OCI-LY3 (cell line): Measurements from ENCODE around the gene ZNF786.

ENCODE experiments used
- H2AFZ ChIP-seq: fragments of 200-600, 300-600 bp; shearing (Covaris generic); 2 replicates; pipeline ENCODE4 v1.6.0; 2014; ENCODE audit warnings: antibody characterized with exemption, low read depth, low read length
- H3K27ac ChIP-seq: fragments of 200-600, 300-600 bp; sonication (generic); 2 replicates; pipeline ENCODE4 v1.5.1; 2014; ENCODE audit warnings: mild to moderate bottlenecking, low read length, moderate library complexity, mixed read lengths
- H3K27me3 ChIP-seq: fragments of 200-600, 300-600 bp; sonication (generic); 2 replicates; pipeline ENCODE4 v1.6.1; 2014; ENCODE audit warnings: low read depth, low read length, mixed read lengths
- H3K36me3 ChIP-seq: fragments of 200-600, 300-600 bp; sonication (generic); replicated peaks from 2 replicates; pipeline ENCODE3; 2014; ENCODE audit warnings: low read depth, low read length, mixed read lengths
- H3K4me1 ChIP-seq: fragments of 300-600, 200-600 bp; sonication (generic); 2 replicates; pipeline ENCODE4 v1.6.1; 2014; ENCODE audit warnings: low read length, mixed read lengths
- H3K4me2 ChIP-seq: fragments of 200-600, 300-600 bp; sonication (generic); 2 replicates; pipeline ENCODE4 v1.6.1; 2014; ENCODE audit warnings: low read length, mixed read lengths
- H3K4me3 ChIP-seq: fragments of 300-600, 200-600 bp; sonication (generic); 2 replicates; pipeline ENCODE4 v1.5.1; 2014; ENCODE audit warnings: antibody characterized with exemption, mild to moderate bottlenecking, low read length, moderate library complexity
- H3K79me2 ChIP-seq: fragments of 300-600, 200-600 bp; shearing (Covaris generic); 2 replicates; pipeline ENCODE4 v1.6.1; 2014; ENCODE audit warnings: mild to moderate bottlenecking, low read length, mixed read lengths
- H3K9ac ChIP-seq: fragments of 300-600, 200-600 bp; shearing (Covaris generic); 2 replicates; pipeline ENCODE4 v1.6.0; 2014; ENCODE audit warnings: mild to moderate bottlenecking, low read length, moderate library complexity
- H3K9me3 ChIP-seq: fragments of 200-600, 300-600 bp; shearing (Covaris generic); 2 replicates; pipeline ENCODE4 v1.6.1; 2014; ENCODE audit warnings: low read length, mixed read lengths; ENCODE audit not compliant: insufficient read depth
- H4K20me1 ChIP-seq: fragments of 200-600, 300-600 bp; sonication (generic); 2 replicates; pipeline ENCODE4 v1.6.1; 2016; ENCODE audit warnings: low read length, mixed read lengths; ENCODE audit not compliant: insufficient read depth
- CTCF ChIP-seq: fragments of 200-600, 300-600 bp; sonication (generic); IDR thresholded peaks from 2 replicates; pipeline ENCODE4 v1.5.1; 2014; ENCODE audit warnings: antibody characterized with exemption, low read length, low read depth
- EZH2phosphoT487 ChIP-seq: fragments of 200-600 bp; shearing (Covaris generic); IDR thresholded peaks from 2 replicates; pipeline ENCODE4 v1.6.1; 2018; ENCODE audit warnings: antibody characterized with exemption, mixed run types, low read depth

The ZNF786 gene

GRCh38 chr7:149109969-149110368, 19.5 kb upstream of the ZNF786 start:
- H3K4me2 ChIP-seq: no peak overlapping the region
- H3K79me2 ChIP-seq: no peaks in the 10 kb centered on the region
- H3K4me1 ChIP-seq: no peaks in the 10 kb centered on the region; the same call in 1 of the 2 replicates
- no peak overlapping the region for H3K4me3 ChIP-seq
- no peaks in the 10 kb centered on the region for H3K36me3 ChIP-seq
- no peak overlapping the region for H3K27ac ChIP-seq
- H3K9me3 ChIP-seq: no peaks in the 10 kb centered on the region
- H3K27me3 ChIP-seq: no peaks in the 10 kb centered on the region
- no peaks in the 10 kb centered on the region for H4K20me1 ChIP-seq
- H3K9ac ChIP-seq: no peak overlapping the region
- TF ChIP-seq CTCF: no peak
- no peak for TF ChIP-seq EZH2phosphoT487
- H2AFZ ChIP-seq: no peak overlapping the region

GRCh38 chr7:149104749-149105148, 14.2 kb upstream of the ZNF786 start:
- no peak overlapping the region for H3K27ac ChIP-seq
- H3K4me2 ChIP-seq: no peak overlapping the region
- H3K9me3 ChIP-seq: no peaks in the 10 kb centered on the region
- no peaks in the 10 kb centered on the region for H3K27me3 ChIP-seq
- no peak overlapping the region for H2AFZ ChIP-seq
- TF ChIP-seq CTCF (no peak), EZH2phosphoT487 (no peak)
- no peaks in the 10 kb centered on the region for H3K79me2 ChIP-seq
- H3K4me3 ChIP-seq: no peak overlapping the region
- H3K4me1 ChIP-seq: no peaks in the 10 kb centered on the region; the same call in 1 of the 2 replicates
- H3K9ac ChIP-seq: no peak overlapping the region
- no peaks in the 10 kb centered on the region for H4K20me1 ChIP-seq
- H3K36me3 ChIP-seq: no peaks in the 10 kb centered on the region

- no peak overlapping the region for H3K9ac ChIP-seq
- H3K79me2 ChIP-seq: no peaks in the 10 kb centered on the region
- no peak overlapping the region for H3K4me3 ChIP-seq
- TF ChIP-seq CTCF (no peak), EZH2phosphoT487 (no peak)
- no peaks in the 10 kb centered on the region for H4K20me1 ChIP-seq
- no peaks in the 10 kb centered on the region for H3K27me3 ChIP-seq
- no peaks in the 10 kb centered on the region for H3K9me3 ChIP-seq
- no peak overlapping the region for H3K4me2 ChIP-seq
- H3K27ac ChIP-seq: no peak overlapping the region
- H3K4me1 ChIP-seq: no peaks in the 10 kb centered on the region; the same call in 1 of the 2 replicates
- no peak overlapping the region for H2AFZ ChIP-seq
- H3K36me3 ChIP-seq: no peaks in the 10 kb centered on the region
Observed at GRCh38 chr7:149104214-149104613, 13.7 kb upstream of the ZNF786 start.

GRCh38 chr7:149103424-149103823, 12.9 kb upstream of the ZNF786 start:
- no peak overlapping the region for H3K4me3 ChIP-seq
- TF ChIP-seq EZH2phosphoT487: no peak
- no peak for TF ChIP-seq CTCF
- no peaks in the 10 kb centered on the region for H3K79me2 ChIP-seq
- no peaks in the 10 kb centered on the region for H3K9me3 ChIP-seq
- no peaks in the 10 kb centered on the region for H3K36me3 ChIP-seq
- no peaks in the 10 kb centered on the region for H4K20me1 ChIP-seq
- H3K27me3 ChIP-seq: no peaks in the 10 kb centered on the region
- H2AFZ ChIP-seq: no peak overlapping the region
- no peak overlapping the region for H3K27ac ChIP-seq
- H3K4me1 ChIP-seq: no peaks in the 10 kb centered on the region
- H3K4me2 ChIP-seq: no peak overlapping the region
- H3K9ac ChIP-seq: no peak overlapping the region
